DMS153 treated with DMSO at 0.1 percent for 48 hours (cell line): ENCODE results near the gene RCBTB1.
"Not testable (repeated sequence)": the region's sequence is repeated elsewhere in the genome, so short reads cannot be mapped to it uniquely, and the experiment has no call there.

Experiments
- DNase-seq: peaks from one replicate; lab custom pipeline; 2025; ENCODE audit not compliant: unreplicated experiment; lab: John Stamatoyannopoulos, UW

Gene RCBTB1

DNA sequence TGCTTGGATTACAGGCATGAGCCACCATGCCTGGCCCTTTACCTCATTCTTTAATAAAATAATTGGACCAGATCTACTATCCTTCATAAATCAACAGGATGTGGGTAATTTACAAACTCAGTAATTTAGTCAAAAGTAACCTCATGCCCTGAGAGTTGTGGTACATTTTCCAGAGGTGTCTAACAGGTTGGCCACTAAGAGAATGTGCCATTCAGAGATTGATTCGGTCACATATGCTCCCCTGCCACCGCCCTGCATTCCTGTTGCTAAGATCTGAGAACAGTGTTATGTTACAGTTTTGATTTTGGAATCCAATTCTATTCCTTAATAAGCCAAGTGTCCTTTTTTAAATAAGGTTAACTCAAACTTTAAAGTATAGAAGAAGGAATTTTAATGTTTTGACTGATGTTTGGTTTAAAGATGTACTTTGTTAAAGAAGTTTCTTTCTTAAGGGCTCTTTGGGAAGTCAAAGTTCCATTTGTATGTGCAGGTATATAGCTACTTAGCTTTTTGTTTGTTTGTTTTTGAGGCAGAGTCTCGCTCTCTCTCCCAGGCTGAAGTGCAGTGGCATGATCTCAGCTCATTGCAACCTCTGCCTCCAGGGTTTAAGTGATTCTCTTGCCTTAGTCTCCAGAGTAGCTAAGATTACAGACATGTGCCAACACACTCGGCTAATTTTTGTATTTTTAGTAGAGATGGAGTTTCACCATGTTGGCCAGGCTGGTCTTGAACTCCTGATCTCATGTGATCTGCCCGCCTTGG, 60.4 kb downstream of the RCBTB1 start:
- DNase-seq, result no peak

DNA sequence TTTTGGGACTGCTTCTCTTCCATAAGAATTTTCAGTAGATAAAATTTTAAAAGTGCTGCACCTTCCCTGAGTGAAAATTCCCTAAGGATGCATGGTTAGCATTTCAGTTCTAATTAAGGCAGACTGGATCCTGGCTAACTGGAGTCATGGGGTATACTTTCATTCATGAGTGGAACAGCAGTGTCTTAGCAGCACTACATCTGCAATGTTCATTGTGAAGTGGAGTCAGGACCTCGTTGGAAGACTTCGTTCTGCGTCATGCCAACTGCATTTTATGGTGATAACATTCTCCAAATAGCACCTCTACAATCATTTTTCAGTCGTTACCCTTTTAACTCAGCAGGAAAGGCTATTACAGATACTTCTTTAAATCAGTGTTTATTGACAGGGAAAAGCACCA, 64.1 kb downstream of the RCBTB1 start:
- no peak for DNase-seq

DNA sequence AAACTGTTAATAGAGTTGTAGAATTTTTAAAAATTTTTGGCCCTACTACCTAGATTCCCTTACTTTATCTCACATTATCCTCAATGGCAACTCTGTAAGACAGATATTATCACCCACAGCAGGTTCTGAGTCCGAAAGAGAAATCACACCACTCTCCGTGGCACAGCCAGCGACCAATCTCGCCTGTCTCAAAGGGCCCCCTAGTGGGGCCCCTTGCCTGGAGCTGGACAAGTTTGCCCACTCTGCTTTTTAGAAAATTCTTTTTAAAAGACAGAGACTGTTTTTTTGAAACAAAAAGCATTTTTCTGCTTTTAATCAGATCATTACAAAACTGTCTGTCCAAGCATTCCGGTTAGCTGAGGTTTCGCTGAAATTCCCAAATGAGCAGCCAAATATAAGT, 67.9 kb downstream of the RCBTB1 start:
- DNase-seq, result no peak

DNA sequence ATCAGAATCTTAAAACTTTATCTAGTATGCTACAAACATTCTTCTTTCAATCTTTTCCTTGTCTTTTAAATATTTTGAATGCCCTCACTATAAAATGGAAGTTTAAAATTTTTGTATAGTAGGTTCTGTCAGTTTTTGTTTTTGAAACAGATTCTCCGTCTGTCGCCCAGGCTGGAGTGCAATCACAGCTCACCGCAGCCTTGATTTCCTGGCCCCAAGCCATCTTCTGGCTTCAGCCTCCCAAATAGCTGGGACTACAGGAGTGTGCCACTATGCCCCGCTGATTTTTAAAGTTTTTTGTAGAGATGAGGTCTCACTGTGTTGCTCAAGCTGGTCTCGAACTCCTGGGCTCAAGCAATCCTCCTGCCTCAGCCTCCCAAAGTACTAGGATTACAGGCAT, 68.9 kb downstream of the RCBTB1 start:
- DNase-seq, result no peak

DNA sequence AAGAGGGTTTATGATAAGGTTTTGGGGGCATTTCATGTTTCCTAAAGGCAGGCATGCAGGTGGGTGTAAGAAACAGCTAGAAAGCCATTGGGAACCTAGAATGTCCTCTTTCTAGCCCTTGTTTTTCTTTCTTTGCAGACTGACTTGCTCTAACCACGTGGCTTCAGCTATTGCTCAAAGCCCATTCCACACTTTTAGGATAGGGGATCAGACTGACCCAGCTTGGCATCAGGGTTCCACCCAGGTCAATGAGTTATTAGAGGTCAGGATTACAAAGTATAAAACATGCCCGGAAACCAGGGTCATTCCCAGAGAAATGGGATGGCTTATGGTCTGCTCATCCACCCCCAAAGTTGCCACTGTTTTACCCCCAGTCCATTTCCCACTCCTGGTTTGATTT, 72.8 kb downstream of the RCBTB1 start:
- no peak for DNase-seq

DNA sequence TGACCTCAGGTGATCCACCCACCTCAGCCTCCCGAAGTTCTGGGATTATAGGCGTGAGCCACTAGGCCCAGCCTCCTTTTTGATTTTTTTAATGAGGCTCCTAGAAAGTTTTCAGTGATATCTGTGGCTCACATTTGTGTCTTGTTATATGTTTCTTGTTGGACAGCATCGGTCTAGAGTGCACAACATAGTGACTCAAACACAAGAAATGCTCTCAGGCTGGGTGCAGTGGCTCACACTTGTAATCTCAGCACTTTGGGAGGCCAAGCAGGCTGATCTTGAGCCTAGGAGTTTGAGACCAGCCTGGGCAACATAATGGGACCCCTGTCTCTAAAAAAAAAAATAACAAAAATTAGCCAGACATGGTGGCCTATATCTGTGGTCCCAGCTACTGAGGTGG, 81.4 kb downstream of the RCBTB1 start:
- no peak for DNase-seq

DNA sequence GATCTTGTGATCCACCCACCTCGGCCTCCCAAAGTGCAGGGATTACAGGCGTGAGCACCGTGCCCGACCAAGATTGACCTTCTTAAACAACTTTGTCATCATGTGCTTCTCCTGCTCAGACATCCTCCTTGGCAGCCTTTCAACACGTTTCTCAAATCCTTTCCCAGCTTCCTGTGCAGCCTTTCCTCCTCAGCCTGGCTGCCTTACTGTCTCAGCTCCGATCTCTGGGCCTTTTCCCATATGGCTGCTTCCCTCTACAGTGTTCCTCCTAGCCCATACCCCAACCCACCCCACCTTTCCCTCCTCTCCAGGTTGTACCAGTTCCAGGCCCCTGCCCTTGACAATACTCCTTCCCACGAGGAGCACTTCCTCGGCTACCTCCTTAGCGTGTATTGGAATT, 82.4 kb downstream of the RCBTB1 start:
- DNase-seq, result no peak

DNA sequence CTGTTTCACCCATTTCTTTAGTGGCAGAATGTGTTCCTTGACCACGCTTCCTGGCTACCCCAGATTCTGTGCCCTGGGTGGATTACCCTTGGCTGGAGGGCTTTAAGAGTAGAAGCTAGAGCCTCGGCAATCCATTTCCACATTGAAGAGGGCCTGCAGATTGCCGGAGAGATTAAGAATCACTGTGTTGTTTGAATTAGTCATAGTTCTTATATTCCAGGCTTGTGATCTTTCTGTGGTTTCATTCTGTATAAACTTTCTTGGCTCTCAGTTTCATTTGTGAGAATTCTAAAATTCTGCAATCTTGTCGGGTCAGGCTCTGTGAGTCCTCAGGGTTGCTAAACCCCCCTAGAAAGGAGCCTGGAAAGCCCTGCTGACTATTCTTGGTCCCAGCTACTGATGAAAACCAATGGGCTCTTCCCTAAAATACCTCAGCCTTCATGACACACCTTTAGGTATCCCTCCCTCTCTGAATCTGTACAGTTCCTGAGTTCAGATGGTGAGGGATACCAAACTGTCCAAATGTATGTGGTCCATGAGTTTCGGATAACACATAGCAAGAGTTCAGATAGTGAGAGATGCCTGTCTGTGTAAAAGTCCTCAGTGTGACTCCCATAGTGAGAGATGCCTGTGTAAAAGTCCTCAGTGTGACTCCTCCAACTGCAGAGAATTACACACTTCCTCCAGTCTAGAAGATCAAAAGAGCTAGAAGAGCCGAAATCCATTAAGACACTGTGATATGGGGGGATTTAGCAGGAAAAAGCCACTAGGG, 85.3 kb downstream of the RCBTB1 start:
- DNase-seq, result no peak

DNA sequence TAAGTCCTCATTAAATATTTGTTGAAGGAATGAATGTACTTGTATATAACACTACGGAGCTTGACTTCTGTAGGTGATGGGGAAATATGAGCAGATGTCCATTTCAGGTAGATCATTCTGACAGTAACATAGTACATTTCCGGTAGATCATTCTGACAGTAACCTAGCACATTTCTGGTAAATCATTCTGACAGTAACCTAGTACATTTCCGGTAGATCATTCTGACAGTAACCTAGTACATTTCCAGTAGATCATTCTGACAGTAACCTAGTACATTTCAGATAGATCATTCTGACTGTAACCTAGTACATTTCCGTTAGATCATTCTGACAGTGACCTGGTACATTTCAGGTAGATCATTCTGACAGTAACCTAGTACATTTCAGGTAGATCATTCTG, 87.2 kb downstream of the RCBTB1 start:
- DNase-seq, result no peak

DNA sequence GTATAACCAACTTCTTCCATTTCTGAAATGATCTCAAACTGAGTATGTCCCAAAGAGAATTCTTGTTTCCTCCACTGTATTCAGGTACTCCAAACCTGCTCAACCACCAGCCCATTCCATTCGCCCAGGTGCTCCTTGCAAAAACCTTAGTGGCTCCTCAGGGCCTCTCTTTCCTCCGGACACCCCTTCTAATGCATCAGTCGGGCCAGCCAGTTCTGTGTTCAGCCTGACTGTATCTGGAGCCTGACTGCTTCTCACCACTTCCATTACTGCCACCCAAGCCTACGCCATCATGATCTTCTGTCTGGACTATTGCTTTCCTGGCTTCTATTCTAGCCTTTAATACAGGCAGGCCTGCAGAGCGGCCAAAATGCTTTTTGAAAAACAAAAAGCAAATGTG, 88.1 kb downstream of the RCBTB1 start:
- no peak for DNase-seq

DNA sequence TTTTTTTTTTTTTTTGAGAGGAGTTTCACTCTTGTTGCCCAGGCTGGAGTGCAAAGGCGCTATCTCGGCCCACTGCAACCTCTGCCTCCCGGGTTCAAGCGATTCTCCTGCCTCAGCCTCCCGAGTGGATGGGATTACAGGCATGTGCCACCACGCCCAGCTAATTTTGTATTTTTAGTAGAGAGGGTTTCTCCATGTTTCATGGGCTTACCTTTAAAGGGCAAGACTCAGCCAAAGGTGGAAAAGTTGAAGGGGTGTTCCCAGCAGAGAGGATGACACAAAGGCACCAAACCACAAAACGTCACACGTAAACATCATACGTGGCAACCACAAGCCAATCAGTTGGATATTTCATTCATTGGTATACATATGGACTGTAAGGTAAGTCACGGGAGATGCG, 88.5 kb downstream of the RCBTB1 start:
- not testable (repeated sequence) for DNase-seq

DNA sequence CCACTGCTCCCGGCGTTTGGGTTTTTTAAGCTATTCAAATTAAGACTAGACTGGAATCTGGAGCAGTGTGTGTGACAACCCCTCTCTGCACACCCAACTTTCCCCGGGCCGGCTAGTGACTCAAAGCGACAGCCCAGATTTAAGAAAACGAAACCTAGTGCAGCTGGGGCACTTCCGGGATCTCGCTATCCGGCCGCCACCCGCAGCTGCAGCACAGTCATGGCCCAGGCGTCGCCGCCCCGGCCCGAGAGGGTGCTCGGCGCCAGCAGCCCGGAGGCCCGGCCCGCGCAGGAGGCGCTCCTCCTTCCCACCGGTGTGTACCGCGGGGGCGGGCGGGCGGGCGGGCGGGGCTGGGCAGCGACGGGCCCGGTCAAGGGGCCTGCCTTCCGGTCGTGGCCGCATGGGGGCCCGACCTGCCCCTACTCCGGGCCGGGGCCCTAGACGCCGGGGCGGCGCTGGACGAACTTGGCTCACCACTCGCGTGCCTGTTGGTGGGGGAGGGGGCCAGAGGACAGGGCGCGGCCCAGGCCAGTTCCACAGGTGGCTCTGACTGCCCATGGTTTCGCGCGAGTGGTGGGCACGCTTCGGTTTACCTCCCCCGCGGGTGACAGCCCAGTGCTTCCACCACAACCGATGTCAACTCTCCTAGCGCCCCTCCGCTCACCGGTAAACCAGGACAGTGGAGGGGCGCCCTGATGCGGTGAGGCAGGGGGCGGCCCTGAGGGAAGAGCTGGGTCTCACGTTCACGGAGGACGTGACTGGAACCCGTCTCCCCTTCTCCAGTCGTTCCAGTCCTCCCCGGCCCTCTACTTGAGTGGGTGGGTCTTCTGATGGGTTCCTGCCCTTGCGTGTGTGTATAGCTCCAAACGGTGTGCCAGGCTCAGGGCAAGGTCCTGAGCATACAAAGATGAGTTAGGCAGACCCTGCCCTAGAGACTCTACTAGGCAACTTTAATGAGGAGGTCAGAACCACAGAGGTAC, 89.3 kb downstream of the RCBTB1 start, which contains the start of gene PHF11:
TSS of gene PHF11 (plus strand) at position 171 of the 980 bp plus-strand sequence. CDS start at position 220, 49 bp downstream.
- peak; percentile 45 for DNase-seq

DNA sequence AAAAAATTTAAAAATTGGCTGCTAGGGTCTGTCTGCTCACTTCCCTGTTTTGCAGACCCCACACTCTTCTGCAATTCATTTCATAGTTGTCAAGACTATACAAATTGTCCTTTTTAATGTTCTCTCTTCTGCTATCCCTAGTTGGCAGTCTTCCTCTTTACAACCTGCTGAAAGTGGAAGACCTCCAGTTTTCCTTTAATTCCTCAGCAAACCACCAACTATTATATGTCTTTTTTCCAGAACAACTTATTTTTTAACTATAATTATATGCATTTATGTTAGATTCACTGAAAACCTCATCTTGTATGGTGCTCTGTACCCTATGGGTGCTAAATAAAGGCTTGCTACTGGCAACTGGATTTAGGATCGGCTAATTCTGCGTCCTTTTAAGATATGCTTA, 90.7 kb downstream of the RCBTB1 start:
- no peak for DNase-seq

DNA sequence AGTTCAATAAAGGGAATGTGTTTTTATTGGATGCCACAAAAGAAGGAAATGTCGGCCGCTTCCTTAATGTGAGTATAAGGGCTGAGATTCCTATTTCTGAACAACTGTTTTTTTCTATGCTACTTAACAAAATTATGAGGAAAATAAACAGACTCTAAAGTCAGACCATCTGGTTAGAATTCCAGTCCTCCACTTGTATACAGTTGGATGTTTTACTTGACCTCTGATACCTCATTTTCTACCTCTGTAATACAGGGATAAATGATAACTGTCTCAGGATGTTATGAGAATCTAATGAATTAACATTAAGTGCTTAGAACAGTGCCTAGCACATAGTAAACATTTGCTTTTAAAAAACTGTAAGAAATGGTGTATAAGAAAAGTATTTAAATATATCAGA, 96.8 kb downstream of the RCBTB1 start:
- no peak for DNase-seq
